CD4-positive, alpha-beta T cell treated with Interleukin-6 for 4 hours (primary cell): ENCODE results near the gene PDE9A.
"Not testable (repeated sequence)": the region's sequence is repeated elsewhere in the genome, so short reads cannot be mapped to it uniquely, and the experiment has no call there.

Experiments used
- DNase-seq: peaks from one replicate; pipeline ENCODE4 v3.0.0-alpha.2; 2020; ENCODE audit warnings: mixed read lengths

Gene PDE9A

DNA sequence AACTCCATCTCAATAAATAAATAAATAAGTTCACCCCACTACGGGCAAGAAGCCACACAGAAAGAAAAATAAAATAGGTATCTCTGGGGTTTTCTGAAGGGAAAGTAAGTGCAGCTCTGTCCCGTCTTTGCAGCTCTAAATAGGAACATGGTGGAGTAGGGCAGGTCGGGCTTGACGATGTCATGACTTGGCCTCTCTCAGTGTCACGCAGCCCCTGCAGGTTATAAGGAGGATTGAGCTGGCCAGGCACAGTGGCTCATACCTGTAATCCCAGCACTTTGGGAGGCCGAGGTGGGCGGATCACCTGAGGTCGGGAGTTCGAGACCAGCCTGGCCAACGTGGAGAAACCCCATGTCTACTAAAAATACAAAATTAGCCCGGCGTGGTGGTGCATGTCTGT lies 67.1 kb downstream of the PDE9A start:
- DNase-seq = not testable (repeated sequence)

DNA sequence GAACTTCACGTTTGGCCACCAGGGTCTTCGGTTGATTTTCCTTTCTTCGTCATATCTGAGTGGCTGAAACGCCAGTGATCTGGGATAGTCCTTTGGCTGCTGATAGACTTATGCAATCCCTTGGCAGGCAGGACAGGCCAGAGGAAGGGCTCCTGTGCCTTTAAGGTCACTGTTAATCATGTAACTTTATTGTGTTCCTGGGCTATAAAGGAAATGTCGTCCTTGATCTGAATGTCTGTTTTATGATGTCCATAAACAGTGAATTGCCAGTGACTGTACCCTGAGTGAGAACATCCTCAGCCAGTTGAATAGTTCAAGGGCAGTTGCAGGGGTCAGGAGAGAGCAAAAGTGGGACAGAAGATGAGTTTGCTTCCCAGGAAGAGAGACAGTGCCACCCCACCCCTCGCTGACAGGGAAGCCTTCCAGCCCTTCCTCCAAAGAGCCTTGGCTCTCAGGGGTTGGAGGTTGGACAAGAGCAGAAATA lies 68.0 kb downstream of the PDE9A start:
- no peak for DNase-seq

- no peak for DNase-seq
Measured at GRCh38 chr21:42722153-42722552, 68.7 kb downstream of the PDE9A start.

- no peak for DNase-seq
Measured at GRCh38 chr21:42722808-42723473, 69.5 kb downstream of the PDE9A start.

DNA sequence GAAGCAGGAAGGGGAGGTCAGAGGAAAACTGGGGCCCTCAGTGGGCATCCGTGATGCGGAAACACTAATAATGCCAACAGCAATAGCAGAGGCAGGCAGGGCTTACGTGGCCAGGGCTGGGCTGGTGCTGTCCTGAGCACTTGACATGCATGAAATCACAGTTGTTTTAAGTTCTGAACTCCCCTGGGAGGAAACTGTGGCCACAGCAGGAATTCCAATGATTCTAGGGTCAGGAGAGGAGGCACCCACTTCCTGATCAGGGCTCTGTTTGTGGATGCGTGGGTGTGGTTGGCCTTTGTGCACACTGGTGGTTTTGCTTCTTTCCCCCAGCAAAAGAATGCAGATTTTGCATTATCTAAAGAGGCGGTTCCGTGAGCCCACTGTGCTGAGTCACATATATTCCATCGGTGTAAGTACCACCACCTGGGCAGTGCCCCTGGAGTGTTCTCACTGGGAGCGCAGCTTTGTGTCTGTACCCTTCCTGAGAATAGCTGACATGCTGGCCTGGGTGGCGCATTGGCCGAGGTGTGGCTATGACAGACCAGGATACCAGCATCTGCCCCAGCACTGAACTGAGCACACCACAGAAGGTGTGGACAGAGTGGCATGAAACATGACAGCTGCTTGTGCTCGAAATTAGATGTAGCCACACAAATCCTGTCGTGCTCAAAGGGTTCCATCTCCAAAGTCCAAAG lies 71.0 kb downstream of the PDE9A start:
- DNase-seq = no peak

DNA sequence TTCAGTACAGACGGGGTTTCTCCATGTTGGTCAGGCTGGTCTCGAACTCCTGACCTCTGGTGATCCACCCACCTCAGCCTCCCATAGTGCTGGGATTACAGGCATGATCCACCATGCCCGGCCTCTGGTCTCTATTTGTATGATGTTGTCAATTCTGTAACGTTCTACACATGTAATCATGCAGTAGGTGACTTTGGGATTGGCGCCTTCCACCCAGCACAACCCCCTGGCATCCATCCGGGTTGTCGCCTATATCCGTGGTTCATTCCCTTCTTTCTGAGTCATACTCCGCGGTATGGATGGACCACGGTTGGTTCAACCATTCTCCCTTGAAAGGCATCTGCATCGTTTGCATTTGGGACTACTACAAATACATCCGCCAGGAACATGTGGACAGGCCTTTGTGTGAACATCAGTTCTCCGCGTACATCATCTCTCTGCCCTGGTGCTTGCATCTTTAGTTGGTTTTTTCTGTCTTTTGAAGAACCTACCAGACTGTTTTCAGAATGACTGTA lies 72.1 kb downstream of the PDE9A start:
- DNase-seq = no peak

DNA sequence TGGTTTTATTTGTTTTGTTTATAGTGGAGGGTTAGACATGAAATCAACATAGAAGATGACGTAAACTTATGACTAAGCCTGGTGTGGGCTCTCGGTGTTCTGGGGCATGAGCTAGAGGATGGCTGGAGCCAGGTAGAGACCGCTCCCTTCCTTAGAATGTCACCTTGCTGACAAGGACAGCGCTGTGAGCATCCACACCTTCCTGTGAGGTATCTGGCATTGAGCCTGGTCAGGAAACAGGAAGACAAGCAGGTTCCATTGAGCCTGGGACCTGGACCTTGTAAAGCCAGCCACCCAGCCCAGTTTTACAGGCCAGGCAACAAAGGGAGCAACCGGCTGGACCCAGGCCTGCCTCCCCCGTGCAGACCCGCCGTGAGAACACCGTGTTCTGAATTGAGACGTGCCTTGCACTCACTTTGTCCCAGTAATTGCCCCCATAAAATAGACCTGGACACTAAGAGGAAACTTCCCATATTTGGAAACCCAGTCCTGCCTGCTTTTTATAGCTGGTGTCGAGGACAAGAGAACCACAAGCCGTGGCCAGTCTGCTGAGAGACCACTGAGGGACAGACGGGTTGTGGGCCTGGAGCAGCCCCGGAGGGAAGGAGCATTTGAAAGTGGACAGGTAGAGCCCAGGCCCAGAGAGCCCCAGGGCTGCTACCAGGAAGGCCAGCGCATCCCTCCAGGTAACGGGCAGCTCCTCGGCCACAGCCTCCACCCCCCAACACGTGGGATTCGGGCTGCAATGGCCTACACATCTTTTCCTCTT lies 78.0 kb downstream of the PDE9A start:
- DNase-seq = no peak

DNA sequence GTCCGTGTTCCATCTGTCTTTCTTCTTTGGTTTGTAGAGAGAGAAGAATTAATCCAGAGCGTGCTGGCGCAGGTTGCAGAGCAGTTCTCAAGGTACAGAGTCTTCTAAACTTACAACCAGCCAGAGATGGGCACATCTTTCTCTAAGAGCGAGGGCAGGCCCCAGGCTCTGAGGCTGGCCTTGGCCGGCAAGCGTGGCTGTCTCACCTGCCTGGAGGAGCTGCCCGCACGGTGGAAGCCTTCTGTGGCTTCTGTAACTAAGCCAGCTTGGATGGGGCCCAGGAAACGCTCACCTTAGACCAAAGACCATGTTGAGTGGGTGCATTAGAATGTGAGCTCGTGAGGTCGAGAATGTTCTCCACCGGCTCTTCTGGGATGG lies 78.6 kb downstream of the PDE9A start:
- DNase-seq = no peak

DNA sequence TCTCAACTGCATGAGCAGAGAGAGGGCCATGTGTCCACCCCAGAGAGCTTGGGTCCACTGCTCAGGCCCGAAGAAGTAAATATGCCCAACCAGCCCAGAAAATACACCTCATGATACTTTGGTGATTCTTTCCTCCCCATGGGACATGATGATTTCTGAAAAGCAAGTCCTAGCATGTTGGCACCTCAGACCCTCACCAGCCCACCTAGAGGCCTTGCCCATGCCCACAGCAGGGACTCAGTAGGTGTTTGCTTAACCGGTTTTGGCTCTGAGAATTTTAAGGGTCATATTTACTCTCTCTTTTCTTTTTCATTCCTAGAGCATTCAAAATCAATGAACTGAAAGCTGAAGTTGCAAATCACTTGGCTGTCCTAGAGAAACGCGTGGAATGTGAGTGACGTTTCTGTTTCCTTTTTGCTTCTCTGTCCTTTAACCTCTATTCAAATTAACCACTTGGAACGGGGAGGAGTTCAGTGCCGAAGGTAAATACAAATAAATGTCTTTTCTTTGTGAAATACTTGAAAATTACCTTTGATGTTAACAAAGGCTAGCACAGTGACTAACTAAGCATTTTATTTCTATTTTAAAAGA lies 79.7 kb downstream of the PDE9A start:
- no peak for DNase-seq

GRCh38 chr21:42733874-42734273 lies 80.5 kb downstream of the PDE9A start:
- DNase-seq = no peak

GRCh38 chr21:42734323-42734971 lies 81.0 kb downstream of the PDE9A start:
- no peak for DNase-seq

DNA sequence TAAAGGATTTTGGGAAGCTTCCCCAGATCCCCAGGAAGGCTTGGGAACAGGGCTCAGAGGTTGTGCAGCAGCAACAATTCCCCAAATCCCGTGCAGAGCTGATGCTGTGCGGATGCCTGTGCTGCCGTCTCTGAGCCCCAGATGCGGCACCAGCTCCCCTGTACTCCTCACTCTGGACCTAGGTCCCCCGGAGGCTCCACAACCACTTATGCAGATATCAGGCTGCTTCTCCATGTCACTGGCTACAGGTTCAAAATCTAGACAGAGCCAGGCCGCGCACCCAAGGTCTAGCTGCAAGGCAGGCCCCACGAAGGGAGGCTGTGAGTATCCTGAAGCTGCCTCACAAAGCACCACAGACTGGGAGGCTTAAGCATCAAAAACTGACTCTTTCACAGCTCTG lies 81.6 kb downstream of the PDE9A start:
- DNase-seq = no peak

- DNase-seq = no peak
Measured at GRCh38 chr21:42735944-42736343, 82.5 kb downstream of the PDE9A start.

GRCh38 chr21:42736646-42737350 lies 83.4 kb downstream of the PDE9A start:
- DNase-seq = no peak

- peak; percentile 69 for DNase-seq
Measured at GRCh38 chr21:42737951-42738590, 84.7 kb downstream of the PDE9A start.

DNA sequence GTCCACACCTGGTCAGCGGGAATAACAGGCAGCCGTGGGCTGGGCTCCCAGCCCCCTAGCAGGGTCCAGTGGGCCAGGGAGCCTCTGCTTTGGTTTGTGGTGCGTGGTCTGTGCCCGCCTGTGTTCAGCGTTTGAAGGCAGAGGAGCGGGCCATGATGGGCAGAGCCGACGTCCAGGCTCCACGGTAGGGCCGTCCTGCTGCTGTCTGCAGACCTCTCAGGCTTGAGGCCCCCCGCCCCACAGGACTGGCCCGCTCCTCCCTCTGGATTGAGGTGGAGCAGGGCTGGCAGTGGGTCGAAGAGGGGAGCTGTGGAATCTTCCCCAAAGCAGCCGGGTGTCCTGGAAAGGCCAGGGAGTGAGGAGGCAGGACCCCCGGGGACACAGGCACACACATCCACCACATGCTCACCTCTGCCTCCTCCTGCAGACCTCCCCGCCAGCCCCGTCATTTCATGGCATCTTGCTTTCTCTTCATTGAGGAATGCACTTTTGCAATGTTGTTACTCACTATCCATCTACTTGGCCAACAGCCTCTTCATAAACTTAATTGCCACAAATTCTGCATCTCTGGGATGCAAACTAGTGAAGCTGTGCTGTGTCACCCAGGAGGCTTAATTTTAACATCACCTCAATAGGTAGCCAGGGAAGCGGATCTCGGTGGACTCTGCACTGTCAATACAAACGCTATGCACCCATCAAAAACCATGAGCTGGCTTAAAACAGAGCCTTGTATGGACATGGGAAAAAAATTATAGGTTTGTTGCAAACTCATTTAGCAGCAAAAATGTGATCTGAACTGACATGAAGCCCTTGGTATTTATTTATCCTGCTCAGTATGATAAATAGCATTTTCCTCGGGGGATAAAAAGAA lies 85.9 kb downstream of the PDE9A start:
- DNase-seq = no peak

DNA sequence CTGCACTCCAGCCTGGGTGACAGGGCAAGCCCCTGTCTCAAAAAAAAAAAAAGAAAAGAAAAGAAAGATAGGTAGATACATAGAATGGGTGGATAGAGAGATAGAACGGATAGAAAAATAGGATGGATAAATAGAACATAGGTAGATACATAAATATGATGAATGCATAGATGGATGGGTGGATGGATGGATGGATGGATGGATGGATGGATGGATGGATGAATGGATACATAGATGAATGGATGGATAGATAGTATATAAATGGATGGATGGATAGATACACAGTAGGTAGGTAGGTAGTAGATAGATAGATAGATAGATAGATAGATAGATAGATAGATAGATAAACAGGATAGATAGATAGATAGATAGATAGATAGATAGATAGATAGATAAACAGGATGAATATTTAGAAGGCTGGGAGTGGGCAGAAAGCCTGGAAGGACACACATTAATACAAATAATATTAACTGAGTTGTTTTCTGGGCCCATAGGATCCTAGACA lies 87.0 kb downstream of the PDE9A start:
- DNase-seq = no peak

GRCh38 chr21:42741066-42741465 lies 87.6 kb downstream of the PDE9A start:
- DNase-seq = no peak

DNA sequence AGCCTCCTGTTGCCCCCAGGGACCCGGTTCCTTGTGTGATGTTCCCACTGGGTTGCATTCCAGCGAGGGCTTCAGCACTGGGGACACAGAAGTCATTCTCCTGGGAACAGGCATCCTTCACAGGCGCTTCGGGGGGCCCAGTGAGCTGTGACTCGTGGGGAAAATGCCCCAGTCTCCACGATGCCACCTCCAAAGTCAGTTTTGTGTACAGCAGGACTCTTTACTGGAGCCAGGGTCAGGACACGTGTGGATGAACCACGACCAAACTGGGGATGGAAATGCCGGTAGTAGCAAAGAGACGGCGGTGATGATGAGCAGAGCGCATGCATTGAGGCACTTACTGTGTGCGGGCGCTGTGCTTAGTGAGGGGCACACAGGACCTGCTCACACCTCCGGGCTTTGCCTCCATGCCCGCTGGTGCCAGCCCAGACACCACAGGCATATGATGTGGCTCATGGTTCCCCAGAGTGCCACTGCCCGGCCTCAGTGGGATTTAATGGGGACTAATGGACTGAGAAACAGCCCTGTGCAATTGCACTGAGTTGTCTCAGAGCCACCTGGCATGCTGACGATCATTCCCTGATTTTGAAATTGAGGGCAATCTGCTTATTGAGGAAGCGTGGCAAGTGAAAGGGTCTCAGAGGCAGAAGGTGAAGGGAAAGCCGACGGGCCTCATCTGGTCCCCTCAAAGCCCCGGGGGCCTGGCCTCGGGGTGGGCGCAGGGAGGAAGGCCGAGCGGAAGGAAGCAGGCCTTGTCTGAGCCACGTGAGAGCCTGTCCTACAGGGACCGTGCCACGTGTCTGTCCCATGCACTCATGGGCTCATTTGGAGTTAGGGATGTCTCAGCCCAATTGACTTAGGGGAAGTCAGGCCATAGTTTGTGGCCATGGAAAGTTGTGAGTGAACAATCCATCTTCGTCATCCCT lies 91.4 kb downstream of the PDE9A start:
- DNase-seq = no peak
